Stomach smooth muscle (tissue), 2 donors: ENCODE data around the gene FHOD3.

Experiments used
- H3K27ac ChIP-seq: one replicate; pipeline ENCODE4 v1.7.0; 2013; ENCODE audit warnings: mild to moderate bottlenecking, low read length, inconsistent platforms
- H3K27me3 ChIP-seq, 2 donors: one replicate each; pipeline ENCODE4 v1.7.0; 2013; ENCODE audit warnings: low read length in 2 of 2; ENCODE audit not compliant: insufficient read depth in 2 of 2, control insufficient read depth in 1 of 2
- H3K36me3 ChIP-seq, 2 donors: one replicate each; pipeline ENCODE4 v1.7.0; 2013; ENCODE audit warnings: low read length in 2 of 2; ENCODE audit not compliant: control insufficient read depth in 2 of 2, insufficient read depth in 2 of 2
- H3K4me1 ChIP-seq: one replicate; pipeline ENCODE4 v1.7.0; 2013; ENCODE audit warnings: low read length; ENCODE audit not compliant: control insufficient read depth, insufficient read depth
- H3K4me3 ChIP-seq, 2 donors: one replicate each; pipeline ENCODE4 v1.7.0; 2013; ENCODE audit warnings: low read length in 2 of 2
- H3K9ac ChIP-seq, 2 donors: one replicate each; pipeline ENCODE4 v1.7.0; 2013; ENCODE audit warnings: low read length in 2 of 2, mild to moderate bottlenecking in 1 of 2
- H3K9me3 ChIP-seq, 2 donors: one replicate each; pipeline ENCODE4 v1.7.0; 2013; ENCODE audit warnings: low read length in 2 of 2; ENCODE audit not compliant: control insufficient read depth in 2 of 2
- donor health status: healthy.
- donor health status: Pancreatic carcinoma.

FHOD3 gene

GRCh38 chr18:36368889-36369288 lies 71.4 kb downstream of the FHOD3 start:
- Histone ChIP-seq H3K36me3 (no peaks in the 10 kb centered on the region), H3K9me3 (no peaks in the 10 kb centered on the region), H3K9ac (no peak overlapping the region), H3K4me1 (peaks cover 4% of the 10 kb centered on the region), H3K27me3 (no peaks in the 10 kb centered on the region), H3K27ac (no peak overlapping the region), H3K4me3 (no peak overlapping the region)

GRCh38 chr18:36372903-36373311 lies 75.4 kb downstream of the FHOD3 start:
- H3K36me3 ChIP-seq: no peaks in the 10 kb centered on the region
- H3K27me3 ChIP-seq: no peaks in the 10 kb centered on the region
- H3K27ac ChIP-seq: no peak overlapping the region
- H3K4me3 ChIP-seq: no peak overlapping the region
- H3K9ac ChIP-seq: no peak overlapping the region
- no peaks in the 10 kb centered on the region for H3K9me3 ChIP-seq
- H3K4me1 ChIP-seq: peaks cover 4% of the 10 kb centered on the region

GRCh38 chr18:36374262-36374661 lies 76.7 kb downstream of the FHOD3 start:
- H3K27ac ChIP-seq: no peak overlapping the region

GRCh38 chr18:36375118-36375517 lies 77.6 kb downstream of the FHOD3 start:
- Histone ChIP-seq H3K27me3 (no peaks in the 10 kb centered on the region), H3K27ac (no peak overlapping the region), H3K4me1 (peaks cover 4% of the 10 kb centered on the region), H3K9ac (no peak overlapping the region), H3K4me3 (no peak overlapping the region), H3K9me3 (no peaks in the 10 kb centered on the region), H3K36me3 (no peaks in the 10 kb centered on the region)

More at GRCh38 chr18:36374262-36374661, 76.7 kb downstream of the FHOD3 start:
- H3K9ac ChIP-seq: no peak overlapping the region
- no peaks in the 10 kb centered on the region for H3K36me3 ChIP-seq
- H3K4me1 ChIP-seq: peaks cover 4% of the 10 kb centered on the region
- no peaks in the 10 kb centered on the region for H3K27me3 ChIP-seq
- no peak overlapping the region for H3K4me3 ChIP-seq
- no peaks in the 10 kb centered on the region for H3K9me3 ChIP-seq

GRCh38 chr18:36376361-36376760 lies 78.8 kb downstream of the FHOD3 start:
- H3K27me3 ChIP-seq: no peaks in the 10 kb centered on the region
- H3K9me3 ChIP-seq: no peaks in the 10 kb centered on the region
- no peak overlapping the region for H3K27ac ChIP-seq
- no peaks in the 10 kb centered on the region for H3K36me3 ChIP-seq
- no peak overlapping the region for H3K4me3 ChIP-seq
- H3K4me1 ChIP-seq: peaks cover 4% of the 10 kb centered on the region
- no peak overlapping the region for H3K9ac ChIP-seq

- no peaks in the 10 kb centered on the region for H3K36me3 ChIP-seq
- H3K9me3 ChIP-seq: no peaks in the 10 kb centered on the region
- no peaks in the 10 kb centered on the region for H3K27me3 ChIP-seq
- peaks cover 4% of the 10 kb centered on the region for H3K4me1 ChIP-seq
- no peak overlapping the region for H3K27ac ChIP-seq
- no peak overlapping the region for H3K9ac ChIP-seq
- H3K4me3 ChIP-seq: no peak overlapping the region
These were observed 80.1 kb downstream of the FHOD3 start for GRCh38 chr18:36377626-36378025.

- H3K4me1 ChIP-seq: no peaks in the 10 kb centered on the region
- H3K4me3 ChIP-seq: no peak overlapping the region
- no peaks in the 10 kb centered on the region for H3K27me3 ChIP-seq
- no peak overlapping the region for H3K27ac ChIP-seq
- no peaks in the 10 kb centered on the region for H3K36me3 ChIP-seq
- H3K9ac ChIP-seq: no peak overlapping the region
- H3K9me3 ChIP-seq: no peaks in the 10 kb centered on the region
These were observed 80.7 kb downstream of the FHOD3 start for GRCh38 chr18:36378205-36378604.

GRCh38 chr18:36379435-36379984 lies 82.0 kb downstream of the FHOD3 start:
- Histone ChIP-seq H3K27me3 (no peaks in the 10 kb centered on the region), H3K36me3 (no peaks in the 10 kb centered on the region), H3K27ac (no peak overlapping the region), H3K9me3 (no peaks in the 10 kb centered on the region), H3K9ac (no peak overlapping the region), H3K4me1 (no peaks in the 10 kb centered on the region), H3K4me3 (no peak overlapping the region)

GRCh38 chr18:36380173-36380827 lies 82.8 kb downstream of the FHOD3 start:
- no peak overlapping the region for H3K9ac ChIP-seq
- no peaks in the 10 kb centered on the region for H3K36me3 ChIP-seq
- no peak overlapping the region for H3K4me3 ChIP-seq
- no peaks in the 10 kb centered on the region for H3K27me3 ChIP-seq
- no peaks in the 10 kb centered on the region for H3K9me3 ChIP-seq
- no peaks in the 10 kb centered on the region for H3K4me1 ChIP-seq
- no peak overlapping the region for H3K27ac ChIP-seq

GRCh38 chr18:36381075-36381474 lies 83.6 kb downstream of the FHOD3 start:
- H3K9me3 ChIP-seq: no peaks in the 10 kb centered on the region
- H3K4me3 ChIP-seq: no peak overlapping the region
- H3K27me3 ChIP-seq: no peaks in the 10 kb centered on the region
- no peak overlapping the region for H3K9ac ChIP-seq
- no peaks in the 10 kb centered on the region for H3K4me1 ChIP-seq
- no peak overlapping the region for H3K27ac ChIP-seq
- H3K36me3 ChIP-seq: no peaks in the 10 kb centered on the region

GRCh38 chr18:36382854-36383253 lies 85.3 kb downstream of the FHOD3 start:
- no peaks in the 10 kb centered on the region for H3K4me1 ChIP-seq

More at GRCh38 chr18:36382854-36383253, 85.3 kb downstream of the FHOD3 start:
- Histone ChIP-seq H3K36me3 (no peaks in the 10 kb centered on the region), H3K27me3 (no peaks in the 10 kb centered on the region), H3K9me3 (no peaks in the 10 kb centered on the region), H3K27ac (no peak overlapping the region), H3K9ac (no peak overlapping the region), H3K4me3 (no peak overlapping the region)
